Vagina (tissue), 2 donors: Measurements from ENCODE around the gene PCSK2.

ENCODE experiments used
- POLR2AphosphoS5 ChIP-seq, 2 donors: sonication (generic); formaldehyde crosslinking; IDR thresholded peaks; one replicate each; pipeline ENCODE4 v1.9.0; 2017; ENCODE audit warnings: antibody characterized with exemption in 2 of 2, mild to moderate bottlenecking in 2 of 2, low read depth in 1 of 2; ENCODE audit not compliant: insufficient read depth in 1 of 2
- TF ChIP-seq, protein P1 (sequence below), 3 experiments: fragments of 450-650 bp in 2 of 3; fragments of 200-600 bp in 1 of 3; sonication (generic) in 1 of 3; IDR thresholded peaks; one replicate each; pipeline ENCODE4 v1.5.1; 2017 to 2019; ENCODE audit warnings: antibody characterized with exemption in 3 of 3, mild to moderate bottlenecking in 2 of 3, moderate library complexity in 2 of 3

DNA sequence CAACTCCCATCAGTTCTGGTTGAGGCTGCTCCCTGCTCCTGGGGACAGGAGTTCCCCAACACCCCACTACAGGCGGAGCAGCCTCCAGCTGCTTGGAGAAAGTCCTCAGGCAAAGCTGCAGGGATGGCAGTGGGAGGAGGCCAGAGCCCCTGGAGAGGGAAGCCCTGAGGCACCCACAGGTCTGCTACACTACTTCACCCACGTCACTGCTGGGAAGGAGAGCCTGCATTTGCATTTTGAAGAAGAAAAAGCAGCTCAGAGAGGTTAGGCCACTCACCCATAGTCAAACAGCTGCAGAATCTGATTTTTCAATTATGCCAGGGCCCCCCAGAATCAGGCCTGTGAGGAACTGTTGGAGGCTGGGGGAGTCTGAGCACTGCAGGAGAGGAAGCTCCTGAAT lies 287.1 kb downstream of the PCSK2 start:
- TF ChIP-seq POLR2AphosphoS5 (IDR thresholded peaks at IDR 0.05; ENCODE audit: insufficient read depth in 1 of 2, low read depth in 1 of 2), result no peak
- TF ChIP-seq, protein P1, sequence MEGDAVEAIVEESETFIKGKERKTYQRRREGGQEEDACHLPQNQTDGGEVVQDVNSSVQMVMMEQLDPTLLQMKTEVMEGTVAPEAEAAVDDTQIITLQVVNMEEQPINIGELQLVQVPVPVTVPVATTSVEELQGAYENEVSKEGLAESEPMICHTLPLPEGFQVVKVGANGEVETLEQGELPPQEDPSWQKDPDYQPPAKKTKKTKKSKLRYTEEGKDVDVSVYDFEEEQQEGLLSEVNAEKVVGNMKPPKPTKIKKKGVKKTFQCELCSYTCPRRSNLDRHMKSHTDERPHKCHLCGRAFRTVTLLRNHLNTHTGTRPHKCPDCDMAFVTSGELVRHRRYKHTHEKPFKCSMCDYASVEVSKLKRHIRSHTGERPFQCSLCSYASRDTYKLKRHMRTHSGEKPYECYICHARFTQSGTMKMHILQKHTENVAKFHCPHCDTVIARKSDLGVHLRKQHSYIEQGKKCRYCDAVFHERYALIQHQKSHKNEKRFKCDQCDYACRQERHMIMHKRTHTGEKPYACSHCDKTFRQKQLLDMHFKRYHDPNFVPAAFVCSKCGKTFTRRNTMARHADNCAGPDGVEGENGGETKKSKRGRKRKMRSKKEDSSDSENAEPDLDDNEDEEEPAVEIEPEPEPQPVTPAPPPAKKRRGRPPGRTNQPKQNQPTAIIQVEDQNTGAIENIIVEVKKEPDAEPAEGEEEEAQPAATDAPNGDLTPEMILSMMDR (IDR thresholded peaks at IDR 0.05), result no peak
